ENCODE data around the gene SPTB. TPM values are rescaled to one million over a fixed set of nuclear protein-coding genes. Genes with fewer than 3 reads are reported as not detected.
A peak's percentile ranks its signal among the peaks of the same experiment; 100 is the strongest.

SPTB gene
- total and polyA plus RNA-seq, 3 donors from 2014 or later = 3.3 to 6.6 (median 5.6) TPM

DNA sequence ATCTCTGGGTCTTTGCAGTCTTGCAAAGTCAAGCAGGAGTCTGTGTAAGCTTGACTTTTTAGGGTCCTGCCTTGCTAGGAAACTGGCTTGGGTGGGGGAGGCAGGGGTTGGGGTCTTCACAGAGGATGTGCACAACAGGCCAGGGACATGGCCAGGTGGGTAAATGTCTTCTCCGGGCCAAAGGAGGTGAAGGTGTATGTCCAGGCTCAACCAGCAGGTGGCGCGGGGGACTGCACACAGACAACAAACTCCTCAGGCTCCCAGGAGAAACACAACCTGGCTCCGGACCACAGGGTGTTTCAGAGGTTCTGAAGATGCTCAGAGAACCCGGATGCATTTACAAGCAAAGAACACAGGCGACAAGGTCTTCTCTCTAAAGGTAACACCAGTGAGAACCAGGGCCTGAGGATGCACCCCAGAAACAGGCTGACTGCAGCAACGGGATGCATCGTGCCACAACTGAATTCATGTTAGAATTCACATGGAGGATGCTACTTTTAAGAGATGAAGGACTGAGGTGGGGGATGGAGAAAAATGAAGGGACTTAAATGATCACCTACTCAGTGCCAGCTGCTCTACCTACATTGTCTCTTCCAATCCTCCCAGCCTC lies 119.5 kb downstream of the SPTB start:
- no peak overlapping the region for H3K27ac ChIP-seq
- peak; percentile 79 for DNase-seq
- intact Hi-C loops (cut with DNase I; ENCODE audit: low total_unique reads) = loop anchor here (5.0 to 10.0 kb wide), 2 partner anchors 88 to 335 kb away; no protein-coding TSS in a partner anchor
- TF ChIP-seq, protein P1, sequence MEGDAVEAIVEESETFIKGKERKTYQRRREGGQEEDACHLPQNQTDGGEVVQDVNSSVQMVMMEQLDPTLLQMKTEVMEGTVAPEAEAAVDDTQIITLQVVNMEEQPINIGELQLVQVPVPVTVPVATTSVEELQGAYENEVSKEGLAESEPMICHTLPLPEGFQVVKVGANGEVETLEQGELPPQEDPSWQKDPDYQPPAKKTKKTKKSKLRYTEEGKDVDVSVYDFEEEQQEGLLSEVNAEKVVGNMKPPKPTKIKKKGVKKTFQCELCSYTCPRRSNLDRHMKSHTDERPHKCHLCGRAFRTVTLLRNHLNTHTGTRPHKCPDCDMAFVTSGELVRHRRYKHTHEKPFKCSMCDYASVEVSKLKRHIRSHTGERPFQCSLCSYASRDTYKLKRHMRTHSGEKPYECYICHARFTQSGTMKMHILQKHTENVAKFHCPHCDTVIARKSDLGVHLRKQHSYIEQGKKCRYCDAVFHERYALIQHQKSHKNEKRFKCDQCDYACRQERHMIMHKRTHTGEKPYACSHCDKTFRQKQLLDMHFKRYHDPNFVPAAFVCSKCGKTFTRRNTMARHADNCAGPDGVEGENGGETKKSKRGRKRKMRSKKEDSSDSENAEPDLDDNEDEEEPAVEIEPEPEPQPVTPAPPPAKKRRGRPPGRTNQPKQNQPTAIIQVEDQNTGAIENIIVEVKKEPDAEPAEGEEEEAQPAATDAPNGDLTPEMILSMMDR (IDR thresholded peaks at IDR 0.05) = peak; percentile 19 to 59 (median 50)
- no peak for TF ChIP-seq POLR2A (IDR thresholded peaks at IDR 0.05)
- H3K4me1 ChIP-seq = peaks cover 63% of the 10 kb centered on the region
- H3K9me3 ChIP-seq = no peaks in the 10 kb centered on the region
- WGBS, 2 donors = 75 to 79% methylated on average over 6 to 8 of the region's 8 CpGs
- H3K4me3 ChIP-seq = no peak overlapping the region
- H3K27me3 ChIP-seq = no peaks in the 10 kb centered on the region
- H3K36me3 ChIP-seq (ENCODE audit: low read depth, missing control alignments) = no peaks in the 10 kb centered on the region

DNA sequence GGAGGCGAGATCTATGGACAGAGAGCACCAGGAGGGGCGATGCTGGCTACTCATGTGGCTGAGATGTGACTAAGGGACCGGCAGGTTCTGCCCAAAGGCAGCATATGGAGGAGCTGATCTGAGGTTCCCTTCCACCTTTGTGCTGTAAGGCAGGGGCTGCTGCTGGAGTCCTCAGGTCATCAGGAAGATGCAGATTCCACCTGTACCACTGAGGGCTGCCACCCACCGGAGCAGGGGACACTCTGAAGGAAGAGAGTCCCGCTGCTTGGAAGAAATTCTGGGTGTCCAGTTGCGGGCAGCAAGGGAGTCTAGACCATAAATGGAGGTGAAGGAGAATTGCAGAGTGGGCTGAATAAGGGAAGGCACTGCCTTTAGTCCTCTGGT lies 120.2 kb downstream of the SPTB start:
- peak overlapping the region; percentile 61 to 66 for H3K27ac ChIP-seq
- H3K4me1 ChIP-seq = peaks cover 58% of the 10 kb centered on the region
- no peaks in the 10 kb centered on the region for H3K9me3 ChIP-seq
- TF ChIP-seq, protein P1 (IDR thresholded peaks at IDR 0.05) = no peak
- TF ChIP-seq POLR2A (IDR thresholded peaks at IDR 0.05) = no peak
- DNase-seq = no peak
- intact Hi-C loops (cut with DNase I; ENCODE audit: low total_unique reads) = no loop called here
- no peak overlapping the region for H3K4me3 ChIP-seq
- no peaks in the 10 kb centered on the region for H3K27me3 ChIP-seq
- 85 to 96% methylated on average over 6 of the region's 6 CpGs for WGBS, 2 donors
- H3K36me3 ChIP-seq (ENCODE audit: low read depth, missing control alignments) = no peaks in the 10 kb centered on the region

DNA sequence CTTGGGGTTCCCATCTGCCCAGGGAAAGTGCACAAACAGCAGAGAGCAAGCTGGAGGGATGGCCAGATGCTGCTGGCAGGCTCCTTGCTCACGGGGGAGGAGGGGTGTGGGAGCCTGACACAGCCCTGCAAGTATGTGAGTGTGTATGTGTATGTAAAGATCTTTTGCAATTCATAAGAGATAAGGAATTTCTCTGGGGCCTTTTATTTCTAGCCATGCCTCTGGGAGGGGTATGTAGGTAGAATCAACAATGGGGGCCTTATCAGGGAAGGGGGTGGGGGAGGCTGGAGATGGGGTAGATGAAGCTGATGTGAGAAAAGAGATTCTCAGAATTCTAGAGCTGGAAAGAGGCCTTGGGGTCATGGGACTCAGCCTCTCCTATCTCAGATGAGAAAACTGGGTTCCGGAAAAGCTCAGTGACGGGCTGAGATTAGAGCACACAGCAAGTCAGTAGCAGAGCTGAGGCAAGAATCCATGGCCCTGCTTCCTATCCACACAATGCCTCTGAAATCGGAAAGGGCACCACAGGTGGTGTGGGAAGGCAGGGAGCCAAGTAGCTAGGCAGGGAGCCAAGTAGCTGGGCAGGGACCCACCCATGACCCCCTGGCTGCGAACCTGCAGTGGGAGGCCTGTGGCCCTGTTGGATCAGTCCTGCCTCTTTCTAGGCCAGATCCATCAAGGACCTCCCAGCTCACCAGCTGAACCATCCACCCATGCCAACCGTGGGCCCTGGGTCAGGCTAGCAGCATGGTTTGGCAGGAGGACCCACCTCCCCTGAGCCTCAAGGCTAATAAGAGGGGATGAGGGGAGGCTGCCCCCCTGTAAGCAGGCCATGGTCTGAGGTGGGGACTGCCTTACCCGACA lies 120.8 kb downstream of the SPTB start:
- WGBS, 2 donors = 44 to 52% methylated on average over 4 to 7 of the region's 7 CpGs
- intact Hi-C loops (cut with DNase I; ENCODE audit: low total_unique reads) = no loop called here
- Histone ChIP-seq H3K4me3 (no peak overlapping the region), H3K27me3 (no peaks in the 10 kb centered on the region), H3K9me3 (no peaks in the 10 kb centered on the region), H3K27ac (peak overlapping the region; percentile 61 to 66), H3K36me3 (ENCODE audit: low read depth, missing control alignments) (no peaks in the 10 kb centered on the region), H3K4me1 (peaks cover 55% of the 10 kb centered on the region)
- TF ChIP-seq, protein P1 (IDR thresholded peaks at IDR 0.05) = no peak
- TF ChIP-seq POLR2A (IDR thresholded peaks at IDR 0.05) = no peak
- peak; percentile 65 for DNase-seq

DNA sequence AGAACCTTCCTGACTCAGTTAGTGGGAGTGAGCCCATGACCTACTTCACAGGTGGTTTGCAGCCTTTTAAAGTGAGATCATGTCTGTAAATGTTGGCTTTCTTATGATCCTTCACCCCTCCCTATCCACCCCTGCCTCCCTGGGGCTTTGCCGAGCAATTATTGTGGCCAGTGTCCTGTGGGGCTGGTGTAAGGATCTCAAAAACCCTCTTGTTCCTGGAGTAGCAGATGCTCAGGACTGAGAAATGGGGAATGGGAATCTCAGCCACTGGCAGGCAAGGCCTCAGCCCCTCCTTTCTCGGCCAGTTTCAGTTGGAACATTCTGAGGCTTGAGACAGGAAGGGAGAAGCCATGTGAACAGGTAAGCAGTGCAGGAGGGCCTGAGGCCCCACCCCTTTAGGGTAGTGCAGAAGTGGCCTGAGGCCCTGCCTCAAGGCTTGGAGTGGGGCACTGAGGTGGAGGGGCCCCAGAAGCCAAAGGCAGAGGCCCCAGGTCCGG lies 121.6 kb downstream of the SPTB start:
- H3K9me3 ChIP-seq = no peaks in the 10 kb centered on the region
- intact Hi-C loops (cut with DNase I; ENCODE audit: low total_unique reads) = no loop called here
- peak overlapping the region; percentile 61 to 64 for H3K27ac ChIP-seq
- TF ChIP-seq, protein P1 (IDR thresholded peaks at IDR 0.05) = no peak
- TF ChIP-seq POLR2A (IDR thresholded peaks at IDR 0.05) = no peak
- no peak overlapping the region for H3K4me3 ChIP-seq
- DNase-seq = no peak
- 50 to 52% methylated on average over 3 of the region's 3 CpGs for WGBS, 2 donors
- no peaks in the 10 kb centered on the region for H3K27me3 ChIP-seq
- peaks cover 51% of the 10 kb centered on the region for H3K4me1 ChIP-seq
- H3K36me3 ChIP-seq (ENCODE audit: low read depth, missing control alignments) = no peaks in the 10 kb centered on the region
